Measurements from ENCODE around the gene S100A7A. TPM values are rescaled to one million over a fixed set of nuclear protein-coding genes. Genes with fewer than 3 reads are reported as not detected.

Gene S100A7A
- total RNA-seq, 2 donors from 2014 or later: not detected

GRCh38 chr1:153396461-153396860 is 19.9 kb upstream of the S100A7A start:
- no peaks in the 10 kb centered on the region for H3K9me3 Mint-ChIP-seq
- DNase-seq: no peak

DNA sequence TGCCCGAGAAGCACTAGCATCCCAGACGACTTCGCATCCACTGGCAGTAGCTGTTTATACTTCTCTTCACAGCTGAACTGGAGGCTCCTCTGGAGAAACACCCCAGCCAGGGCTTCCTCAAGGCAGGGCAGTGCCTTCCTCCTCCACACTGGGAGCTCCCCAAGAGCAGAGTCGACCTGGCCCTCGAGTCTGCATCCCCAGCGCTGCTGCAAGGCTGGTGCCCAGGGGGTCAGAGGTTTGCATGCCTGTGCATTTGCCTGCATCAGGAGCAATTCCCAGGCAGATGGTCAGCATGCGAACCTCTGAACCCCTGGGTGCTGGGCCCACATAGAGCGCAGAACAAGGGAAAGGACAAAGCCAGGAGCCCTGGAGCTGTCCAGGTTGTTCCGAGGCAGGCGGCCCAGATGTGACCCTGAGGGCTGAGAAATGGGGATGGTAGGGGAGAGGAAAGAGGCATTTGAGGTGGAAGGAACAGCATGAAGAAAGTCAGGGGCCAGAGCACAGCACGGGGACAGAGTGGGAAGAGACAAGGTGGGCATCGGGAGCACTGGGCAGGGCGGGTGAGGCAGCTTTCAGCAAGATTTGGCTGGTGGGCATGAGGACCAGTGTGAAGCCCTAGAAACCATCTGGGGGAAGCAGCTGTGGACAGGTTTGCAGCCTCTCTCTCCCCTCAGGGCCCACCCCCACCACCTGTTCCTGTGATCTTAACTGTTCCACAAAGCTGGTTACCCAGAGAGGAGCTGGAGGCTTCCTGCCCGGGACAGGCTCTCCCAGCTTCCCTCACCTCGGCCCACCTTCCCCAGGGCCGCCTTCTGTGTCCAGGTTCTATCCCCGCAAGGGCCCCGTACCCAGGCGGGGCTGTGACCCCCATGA is 19.0 kb upstream of the S100A7A start:
- no peaks in the 10 kb centered on the region for H3K4me1 Mint-ChIP-seq
- H3K36me3 ChIP-seq (ENCODE audit: control insufficient read depth, insufficient read depth, low read length): no peaks in the 10 kb centered on the region
- H3K4me1 ChIP-seq (ENCODE audit: control insufficient read depth, insufficient read depth, low read length): no peaks in the 10 kb centered on the region
- no peak overlapping the region for H3K27ac ChIP-seq (ENCODE audit: low read depth, low read length)
- H3K4me3 Mint-ChIP-seq: no peak overlapping the region
- no peak overlapping the region for H3K4me3 ChIP-seq (ENCODE audit: low read length)
- no peak overlapping the region for H3K27ac Mint-ChIP-seq
- TF ChIP-seq CTCF (conservative IDR thresholded peaks at IDR 0.05): no peak
- H3K9ac ChIP-seq (ENCODE audit: extremely low read depth, low read length, poor library complexity, severe bottlenecking): no peak overlapping the region
- H3K9me3 Mint-ChIP-seq: no peaks in the 10 kb centered on the region
- 88 to 90% methylated on average over 12 to 19 of the region's 19 CpGs for WGBS, 2 experiments (ENCODE audit: insufficient coverage in 1 of 2, insufficient read length in 1 of 2)
- no peaks in the 10 kb centered on the region for H3K9me3 ChIP-seq (ENCODE audit: control insufficient read depth, low read length)
- no peaks in the 10 kb centered on the region for H3K36me3 Mint-ChIP-seq (ENCODE audit: low read depth)
- DNase-seq: peak; percentile 30
- no peaks in the 10 kb centered on the region for H3K27me3 ChIP-seq (ENCODE audit: control insufficient read depth, insufficient read depth, low read length, poor library complexity, severe bottlenecking)
- peaks cover 5% of the 10 kb centered on the region for H3K27me3 Mint-ChIP-seq (ENCODE audit: insufficient read depth)

More at GRCh38 chr1:153396461-153396860, 19.9 kb upstream of the S100A7A start:
- H3K9ac ChIP-seq (ENCODE audit: extremely low read depth, low read length, poor library complexity, severe bottlenecking): no peak overlapping the region
- no peaks in the 10 kb centered on the region for H3K27me3 ChIP-seq (ENCODE audit: control insufficient read depth, insufficient read depth, low read length, poor library complexity, severe bottlenecking)
- no peaks in the 10 kb centered on the region for H3K9me3 ChIP-seq (ENCODE audit: control insufficient read depth, low read length)
- no peaks in the 10 kb centered on the region for H3K4me1 ChIP-seq (ENCODE audit: control insufficient read depth, insufficient read depth, low read length)
- no peak overlapping the region for H3K27ac ChIP-seq (ENCODE audit: low read depth, low read length)
- H3K27me3 Mint-ChIP-seq (ENCODE audit: insufficient read depth): peaks cover 3% of the 10 kb centered on the region
- no peaks in the 10 kb centered on the region for H3K36me3 ChIP-seq (ENCODE audit: control insufficient read depth, insufficient read depth, low read length)
- H3K4me3 Mint-ChIP-seq: no peak overlapping the region
- no peak overlapping the region for H3K27ac Mint-ChIP-seq
- no peaks in the 10 kb centered on the region for H3K4me1 Mint-ChIP-seq
- H3K36me3 Mint-ChIP-seq (ENCODE audit: low read depth): no peaks in the 10 kb centered on the region
- TF ChIP-seq CTCF (conservative IDR thresholded peaks at IDR 0.05): no peak
- H3K4me3 ChIP-seq (ENCODE audit: low read length): no peak overlapping the region
- 78 to 82% methylated on average over 3 to 6 of the region's 6 CpGs for WGBS, 2 experiments (ENCODE audit: insufficient coverage in 1 of 2, insufficient read length in 1 of 2)

- Mint-ChIP-seq H3K4me1 (no peaks in the 10 kb centered on the region), H3K9me3 (no peaks in the 10 kb centered on the region), H3K4me3 (no peak overlapping the region), H3K36me3 (ENCODE audit: low read depth) (no peaks in the 10 kb centered on the region), H3K27me3 (ENCODE audit: insufficient read depth) (peaks cover 5% of the 10 kb centered on the region), H3K27ac (no peak overlapping the region)
- no peaks in the 10 kb centered on the region for H3K9me3 ChIP-seq (ENCODE audit: control insufficient read depth, low read length)
- no peak overlapping the region for H3K27ac ChIP-seq (ENCODE audit: low read depth, low read length)
- TF ChIP-seq CTCF (conservative IDR thresholded peaks at IDR 0.05): no peak
- H3K9ac ChIP-seq (ENCODE audit: extremely low read depth, low read length, poor library complexity, severe bottlenecking): no peak overlapping the region
- DNase-seq: peak; percentile 24
- no peaks in the 10 kb centered on the region for H3K4me1 ChIP-seq (ENCODE audit: control insufficient read depth, insufficient read depth, low read length)
- H3K27me3 ChIP-seq (ENCODE audit: control insufficient read depth, insufficient read depth, low read length, poor library complexity, severe bottlenecking): no peaks in the 10 kb centered on the region
- WGBS, 2 experiments (ENCODE audit: insufficient coverage in 1 of 2, insufficient read length in 1 of 2): 88% methylated on average over 6 of the region's 6 CpGs; no CpG with 5 or more reads in 1 of the 2 experiments
- no peaks in the 10 kb centered on the region for H3K36me3 ChIP-seq (ENCODE audit: control insufficient read depth, insufficient read depth, low read length)
- no peak overlapping the region for H3K4me3 ChIP-seq (ENCODE audit: low read length)
Measured at GRCh38 chr1:153397924-153398651, 18.2 kb upstream of the S100A7A start.
